Breast epithelium (tissue), 3 donors: Measurements from ENCODE around the gene PCSK4.

Source experiments
- POLR2A ChIP-seq: fragments of 450-650 bp; IDR thresholded peaks from one replicate; pipeline ENCODE4 v1.6.1; 2016; ENCODE audit warnings: antibody characterized with exemption, mild to moderate bottlenecking, moderate library complexity
- POLR2AphosphoS5 ChIP-seq, 3 donors: sonication (generic); formaldehyde crosslinking; IDR thresholded peaks; one replicate each; pipeline ENCODE4 v1.6.1; 2017; ENCODE audit warnings: antibody characterized with exemption in 3 of 3
- TF ChIP-seq, protein P1 (sequence below), 3 donors: fragments of 450-650 bp; IDR thresholded peaks; one replicate each; pipeline ENCODE4 v1.5.1; 2016 to 2017; ENCODE audit warnings: antibody characterized with exemption in 3 of 3, mild to moderate bottlenecking in 3 of 3, moderate library complexity in 3 of 3

DNA sequence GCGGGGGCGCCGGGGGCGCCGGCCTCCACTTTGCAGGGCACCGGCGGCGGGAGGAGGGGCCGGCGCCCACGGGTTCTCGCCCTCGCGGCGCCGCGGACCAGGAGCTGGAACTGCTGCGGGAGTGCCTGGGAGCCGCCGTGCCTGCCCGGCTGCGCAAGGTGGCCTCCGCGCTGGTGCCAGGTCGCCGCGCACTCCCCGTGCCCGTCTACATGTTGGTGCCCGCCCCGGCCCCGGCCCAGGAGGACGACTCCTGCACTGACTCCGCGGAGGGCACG is 23.0 kb downstream of the PCSK4 start:
- TF ChIP-seq, protein P1, sequence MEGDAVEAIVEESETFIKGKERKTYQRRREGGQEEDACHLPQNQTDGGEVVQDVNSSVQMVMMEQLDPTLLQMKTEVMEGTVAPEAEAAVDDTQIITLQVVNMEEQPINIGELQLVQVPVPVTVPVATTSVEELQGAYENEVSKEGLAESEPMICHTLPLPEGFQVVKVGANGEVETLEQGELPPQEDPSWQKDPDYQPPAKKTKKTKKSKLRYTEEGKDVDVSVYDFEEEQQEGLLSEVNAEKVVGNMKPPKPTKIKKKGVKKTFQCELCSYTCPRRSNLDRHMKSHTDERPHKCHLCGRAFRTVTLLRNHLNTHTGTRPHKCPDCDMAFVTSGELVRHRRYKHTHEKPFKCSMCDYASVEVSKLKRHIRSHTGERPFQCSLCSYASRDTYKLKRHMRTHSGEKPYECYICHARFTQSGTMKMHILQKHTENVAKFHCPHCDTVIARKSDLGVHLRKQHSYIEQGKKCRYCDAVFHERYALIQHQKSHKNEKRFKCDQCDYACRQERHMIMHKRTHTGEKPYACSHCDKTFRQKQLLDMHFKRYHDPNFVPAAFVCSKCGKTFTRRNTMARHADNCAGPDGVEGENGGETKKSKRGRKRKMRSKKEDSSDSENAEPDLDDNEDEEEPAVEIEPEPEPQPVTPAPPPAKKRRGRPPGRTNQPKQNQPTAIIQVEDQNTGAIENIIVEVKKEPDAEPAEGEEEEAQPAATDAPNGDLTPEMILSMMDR (IDR thresholded peaks at IDR 0.05) = no peak
- TF ChIP-seq POLR2A (no peak), POLR2AphosphoS5 (IDR thresholded peaks at IDR 0.05) (no peak)
